Measurements from ENCODE around the gene RPS27.

- TF ChIP-seq EP300 (IDR thresholded peaks at IDR 0.05; ENCODE audit: low read depth) (no peak), POLR2A (IDR thresholded peaks at IDR 0.05) (no peak)
- TF ChIP-seq, protein P1, sequence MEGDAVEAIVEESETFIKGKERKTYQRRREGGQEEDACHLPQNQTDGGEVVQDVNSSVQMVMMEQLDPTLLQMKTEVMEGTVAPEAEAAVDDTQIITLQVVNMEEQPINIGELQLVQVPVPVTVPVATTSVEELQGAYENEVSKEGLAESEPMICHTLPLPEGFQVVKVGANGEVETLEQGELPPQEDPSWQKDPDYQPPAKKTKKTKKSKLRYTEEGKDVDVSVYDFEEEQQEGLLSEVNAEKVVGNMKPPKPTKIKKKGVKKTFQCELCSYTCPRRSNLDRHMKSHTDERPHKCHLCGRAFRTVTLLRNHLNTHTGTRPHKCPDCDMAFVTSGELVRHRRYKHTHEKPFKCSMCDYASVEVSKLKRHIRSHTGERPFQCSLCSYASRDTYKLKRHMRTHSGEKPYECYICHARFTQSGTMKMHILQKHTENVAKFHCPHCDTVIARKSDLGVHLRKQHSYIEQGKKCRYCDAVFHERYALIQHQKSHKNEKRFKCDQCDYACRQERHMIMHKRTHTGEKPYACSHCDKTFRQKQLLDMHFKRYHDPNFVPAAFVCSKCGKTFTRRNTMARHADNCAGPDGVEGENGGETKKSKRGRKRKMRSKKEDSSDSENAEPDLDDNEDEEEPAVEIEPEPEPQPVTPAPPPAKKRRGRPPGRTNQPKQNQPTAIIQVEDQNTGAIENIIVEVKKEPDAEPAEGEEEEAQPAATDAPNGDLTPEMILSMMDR (IDR thresholded peaks at IDR 0.05) = peak; percentile 90 to 98 (median 95)
These were observed 43.8 kb upstream of the RPS27 start, which contains the start of gene DENND4B for GRCh38 chr1:153946622-153947241.

Measured in transverse colon (tissue), 3 donors.